SK-N-DZ (cell line): ENCODE measurements around the gene KLHL28. TPM values are rescaled to one million over a fixed set of nuclear protein-coding genes. Genes with fewer than 3 reads are reported as not detected.

Experiments
- DNase-seq: peaks from one replicate; pipeline ENCODE4 v3.0.0-alpha.2; 2015; ENCODE audit warnings: low spot score
- polyA plus RNA-seq, 2 experiments: library from polyadenylated mRNA; depleted of rRNA; stranded (reverse); fragments of >200 nt; gene quantifications; 2 replicates each; pipeline ENCODE4 v1.2.3, GENCODE V29; 2014

Gene KLHL28, protein sequence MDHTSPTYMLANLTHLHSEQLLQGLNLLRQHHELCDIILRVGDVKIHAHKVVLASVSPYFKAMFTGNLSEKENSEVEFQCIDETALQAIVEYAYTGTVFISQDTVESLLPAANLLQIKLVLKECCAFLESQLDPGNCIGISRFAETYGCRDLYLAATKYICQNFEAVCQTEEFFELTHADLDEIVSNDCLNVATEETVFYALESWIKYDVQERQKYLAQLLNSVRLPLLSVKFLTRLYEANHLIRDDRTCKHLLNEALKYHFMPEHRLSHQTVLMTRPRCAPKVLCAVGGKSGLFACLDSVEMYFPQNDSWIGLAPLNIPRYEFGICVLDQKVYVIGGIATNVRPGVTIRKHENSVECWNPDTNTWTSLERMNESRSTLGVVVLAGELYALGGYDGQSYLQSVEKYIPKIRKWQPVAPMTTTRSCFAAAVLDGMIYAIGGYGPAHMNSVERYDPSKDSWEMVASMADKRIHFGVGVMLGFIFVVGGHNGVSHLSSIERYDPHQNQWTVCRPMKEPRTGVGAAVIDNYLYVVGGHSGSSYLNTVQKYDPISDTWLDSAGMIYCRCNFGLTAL
- 6.1 and 6.7 TPM in 2 replicates for polyA plus RNA-seq (2014; cell fraction: cytosol; rRNA removed)
- 2.7 and 4.4 TPM in 2 replicates for polyA plus RNA-seq (2014; cell fraction: nucleus; rRNA removed)

DNA sequence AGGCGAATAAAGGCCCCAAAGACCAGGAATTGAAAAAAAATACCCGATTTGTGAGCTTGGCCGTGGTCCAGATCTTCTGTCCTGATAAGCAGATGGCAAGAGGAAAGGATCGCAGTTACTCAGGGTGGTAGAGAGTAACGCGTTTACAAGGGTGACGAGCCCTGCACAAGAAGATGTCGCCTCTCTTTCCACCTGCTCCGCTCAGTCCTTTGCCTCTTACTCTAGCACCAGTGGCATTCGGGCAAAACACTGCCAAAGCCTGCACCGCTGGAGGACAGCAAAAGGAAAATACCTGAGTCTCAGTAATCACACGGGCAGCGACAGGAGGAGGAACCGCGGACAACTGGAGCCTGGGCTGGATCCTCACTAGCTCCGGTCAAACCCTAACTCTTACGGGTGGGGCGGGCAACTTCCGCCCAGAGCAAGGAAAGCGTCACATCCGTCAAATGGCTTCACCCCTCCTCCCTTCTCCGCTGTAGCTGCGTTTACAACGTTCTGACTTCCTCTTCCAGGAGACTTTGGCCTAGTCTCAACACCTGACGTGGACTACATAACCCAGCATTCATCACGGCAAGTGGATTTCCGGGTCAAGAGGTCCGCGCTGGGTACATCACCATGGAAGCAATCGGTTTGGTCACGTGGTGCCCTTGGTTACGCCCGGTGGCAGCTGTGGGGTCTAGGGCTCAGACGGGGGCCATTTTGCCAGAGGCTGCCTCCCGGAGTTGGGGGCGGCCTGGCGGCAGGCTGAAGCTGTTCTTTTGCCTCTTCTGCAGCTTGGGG lies at the start of gene KLHL28, which contains the start of gene TOGARAM1:
KLHL28 (minus strand) TSS at position 394 of the 780 bp plus-strand sequence. CDS start 16,019 bp downstream, outside the sequence.
TOGARAM1 (plus strand) TSS at position 637 of the 780 bp plus-strand sequence. CDS start 232 bp downstream, outside the sequence.
- DNase-seq: peak; percentile 100

DNA sequence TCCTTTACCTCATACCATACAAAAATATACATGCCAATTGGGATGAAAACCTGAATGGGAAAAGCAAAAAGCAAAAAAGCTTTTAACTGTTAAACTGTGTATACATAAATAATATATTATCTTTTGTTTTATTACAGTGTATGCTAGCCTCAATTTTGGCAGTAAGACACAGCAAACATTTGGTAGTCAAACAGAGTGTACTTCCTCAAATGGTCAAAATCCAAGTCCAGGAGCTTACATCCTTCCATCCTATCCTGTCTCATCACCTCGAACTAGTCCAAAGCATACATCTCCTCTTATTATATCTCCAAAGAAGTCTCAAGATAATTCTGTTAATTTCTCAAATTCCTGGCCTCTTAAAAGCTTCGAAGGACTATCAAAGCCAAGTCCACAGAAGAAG lies 42.2 kb upstream of the KLHL28 start:
- DNase-seq: no peak

DNA sequence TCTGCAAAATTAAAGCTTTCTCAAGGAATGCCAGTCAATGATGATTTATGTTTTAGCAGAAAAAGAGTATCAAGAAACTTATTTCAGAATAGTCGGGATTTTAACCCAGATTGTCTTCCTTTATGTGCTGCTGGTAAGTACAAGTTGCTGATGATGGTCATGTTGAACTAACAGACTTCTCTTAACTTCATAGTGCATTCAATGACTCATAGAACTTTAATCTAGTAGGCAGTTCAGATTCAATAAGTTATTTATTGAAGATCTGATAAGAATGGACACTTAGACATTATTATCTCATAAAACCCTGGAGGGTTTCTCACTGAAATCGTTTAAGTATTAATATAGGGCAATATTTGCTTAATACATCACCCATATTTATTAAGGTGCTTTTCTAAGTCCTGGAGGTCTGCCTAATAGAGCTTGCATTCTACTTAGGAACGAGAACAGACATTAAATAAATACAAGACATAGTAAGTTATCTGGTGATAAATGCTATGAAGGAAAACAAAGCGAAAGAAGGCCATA lies 34.1 kb upstream of the KLHL28 start:
- DNase-seq: no peak

DNA sequence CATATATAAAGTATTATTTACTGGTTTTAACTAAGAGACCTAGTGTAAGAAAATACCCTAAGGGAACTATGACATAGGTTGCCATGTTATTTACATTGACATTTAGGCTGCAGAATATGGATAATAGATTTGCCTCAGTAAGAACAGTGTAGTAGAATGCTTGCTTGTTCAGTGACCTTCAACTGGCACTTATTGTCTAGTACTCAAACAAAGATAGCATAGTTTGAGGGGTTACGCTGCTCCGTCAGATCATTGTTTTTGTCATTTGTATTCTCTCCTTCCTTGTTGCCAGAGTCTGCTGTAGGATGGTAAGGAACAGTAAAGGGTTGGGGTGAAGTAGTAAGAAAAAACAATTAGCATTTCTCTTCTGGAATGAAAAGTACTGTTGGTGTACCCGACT lies 33.4 kb upstream of the KLHL28 start:
- no peak for DNase-seq

DNA sequence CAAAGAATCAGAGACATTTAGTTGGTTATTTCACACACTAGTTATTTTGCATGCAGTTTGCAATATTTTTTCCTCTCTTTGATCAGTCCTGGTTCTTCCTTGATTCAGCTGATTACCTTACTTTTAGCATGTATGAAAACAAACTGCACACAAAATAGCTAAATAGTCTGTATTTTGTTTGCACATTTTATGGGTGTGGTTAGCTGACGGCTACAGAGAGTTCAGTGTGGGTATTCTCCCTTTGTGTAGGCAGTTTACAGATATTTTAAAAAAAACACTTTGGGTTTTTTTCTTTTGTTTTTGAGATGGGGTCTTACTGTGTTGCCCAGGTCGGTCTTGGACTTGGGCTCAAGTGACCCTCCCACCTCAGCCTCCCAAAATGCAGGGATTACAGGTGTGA lies 28.8 kb upstream of the KLHL28 start:
- no peak for DNase-seq

DNA sequence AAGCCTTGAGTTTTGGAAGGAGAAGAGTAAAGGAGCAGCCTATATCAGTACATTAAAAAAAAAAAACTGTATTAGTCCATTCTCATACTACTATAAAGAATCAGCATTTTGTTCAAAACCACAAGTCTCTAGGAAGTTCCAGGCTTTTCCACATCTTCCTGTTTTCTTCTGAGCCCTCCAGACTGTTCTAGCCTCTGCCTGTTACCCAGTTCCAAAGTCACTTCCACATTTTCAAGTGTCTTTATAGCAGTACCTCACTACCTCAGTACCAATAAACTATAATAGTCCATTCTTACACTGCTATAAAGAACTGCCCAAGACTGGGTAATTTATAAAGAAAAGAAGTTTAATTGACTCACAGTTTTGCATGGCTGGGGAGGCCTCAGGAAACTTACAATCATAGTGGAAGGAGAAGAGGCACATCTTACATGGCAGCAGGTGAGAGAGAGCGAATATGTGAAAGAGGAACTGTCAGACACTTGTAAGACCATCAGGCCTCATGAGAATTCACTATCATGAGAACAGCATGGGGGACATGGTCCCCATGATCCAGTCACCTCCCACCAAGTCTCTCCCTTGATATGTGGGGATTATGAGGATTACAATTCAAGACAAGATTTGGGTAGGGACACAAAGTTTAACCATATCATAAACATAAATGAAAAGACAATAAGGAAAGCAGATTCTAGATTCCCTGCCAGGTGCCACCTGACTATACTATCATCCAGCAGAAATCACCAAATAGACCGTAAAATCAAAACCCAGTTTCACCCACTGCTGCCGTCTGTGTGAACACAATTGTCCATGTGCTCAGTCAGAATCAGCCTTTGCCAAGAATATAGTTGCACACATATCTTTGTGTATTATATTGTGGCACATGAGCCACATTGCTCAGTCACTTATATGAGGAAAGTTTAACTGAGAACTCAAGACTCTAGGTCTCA lies 28.0 kb upstream of the KLHL28 start:
- no peak for DNase-seq

DNA sequence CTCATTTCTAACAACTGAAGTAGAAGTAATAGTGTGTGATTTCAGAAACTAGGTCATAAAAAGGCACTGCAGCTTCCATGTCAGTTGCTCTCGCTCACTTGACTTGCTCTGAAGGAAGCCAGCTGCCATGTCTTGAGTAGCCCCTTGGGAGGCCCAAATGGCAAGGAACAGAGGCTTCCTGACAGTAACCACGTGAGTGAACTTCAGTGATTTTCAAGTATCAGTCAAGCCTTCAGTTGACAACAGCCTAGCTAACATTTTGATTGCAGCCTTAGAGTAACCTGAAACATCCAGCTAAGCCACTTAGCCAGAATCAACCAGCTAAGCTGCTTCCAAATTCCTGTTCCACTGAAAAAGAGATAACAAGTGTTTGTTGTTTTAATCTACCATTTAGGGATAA lies 26.9 kb upstream of the KLHL28 start:
- DNase-seq: peak; percentile 68

DNA sequence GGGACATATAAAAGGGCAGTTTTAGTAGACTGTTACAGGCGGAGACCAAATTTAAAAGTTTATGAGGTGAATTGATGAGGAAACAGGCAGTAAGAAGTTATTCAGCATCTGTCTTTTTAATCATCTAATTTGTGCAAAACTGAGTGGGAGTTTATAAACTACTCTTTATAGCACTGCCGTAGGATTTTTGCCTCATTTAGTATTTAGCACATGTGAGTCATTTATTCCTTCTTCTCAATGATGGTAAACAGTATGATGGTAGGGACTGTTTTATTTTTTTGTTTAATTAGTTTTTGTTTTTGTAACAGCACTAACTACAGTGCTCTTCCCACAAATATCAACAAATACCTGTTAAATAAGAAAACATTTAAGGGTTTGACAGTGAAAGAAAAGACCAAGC lies 20.8 kb upstream of the KLHL28 start:
- DNase-seq: no peak

DNA sequence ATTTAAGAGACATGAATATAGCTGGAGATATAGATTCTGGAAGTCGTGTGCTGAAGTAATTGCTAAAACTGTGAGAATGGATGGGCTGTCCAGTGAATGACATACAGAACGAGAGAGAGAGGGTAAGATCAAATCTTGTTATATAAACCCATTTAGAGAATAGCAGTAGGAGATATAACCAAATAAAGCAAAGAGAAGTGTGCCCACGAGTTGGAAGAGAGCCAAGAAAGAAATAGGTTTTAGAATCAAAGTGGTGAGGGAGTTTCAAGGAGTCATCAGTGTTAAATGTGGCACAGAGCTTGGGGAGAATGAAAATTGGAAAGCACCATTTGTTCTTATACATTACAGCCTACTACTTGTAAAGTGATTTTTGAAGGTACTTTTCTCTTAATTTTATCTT lies 19.5 kb upstream of the KLHL28 start:
- peak; percentile 24 for DNase-seq

DNA sequence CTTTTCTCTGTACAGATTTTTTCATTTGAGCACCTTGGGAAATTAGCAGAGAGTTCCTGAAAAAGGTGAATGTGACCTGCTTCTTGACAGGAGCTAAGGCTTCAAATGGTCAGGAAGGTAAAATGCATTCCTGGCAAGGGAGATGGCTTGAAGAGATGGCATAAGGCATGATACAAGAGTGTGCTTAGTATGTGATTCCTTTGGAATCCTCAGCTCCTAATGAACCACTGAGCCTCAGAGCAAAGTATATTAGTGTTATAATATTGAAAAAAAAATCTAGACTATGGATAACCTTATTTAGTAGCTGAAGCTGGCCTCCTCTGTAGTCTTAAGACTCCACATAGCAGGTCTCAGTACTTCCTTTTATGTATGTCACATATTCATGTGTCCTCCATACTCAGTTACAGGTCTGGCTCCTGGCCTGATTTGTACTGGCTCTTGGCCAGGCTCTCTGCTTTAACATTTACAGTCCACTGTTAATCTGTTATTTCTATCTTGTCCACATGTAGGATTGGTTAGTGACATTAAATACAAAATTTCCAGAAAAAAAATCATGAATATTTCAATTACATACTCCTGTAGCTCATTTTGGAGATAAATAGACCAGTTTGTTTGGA lies 18.1 kb upstream of the KLHL28 start:
- DNase-seq: no peak

DNA sequence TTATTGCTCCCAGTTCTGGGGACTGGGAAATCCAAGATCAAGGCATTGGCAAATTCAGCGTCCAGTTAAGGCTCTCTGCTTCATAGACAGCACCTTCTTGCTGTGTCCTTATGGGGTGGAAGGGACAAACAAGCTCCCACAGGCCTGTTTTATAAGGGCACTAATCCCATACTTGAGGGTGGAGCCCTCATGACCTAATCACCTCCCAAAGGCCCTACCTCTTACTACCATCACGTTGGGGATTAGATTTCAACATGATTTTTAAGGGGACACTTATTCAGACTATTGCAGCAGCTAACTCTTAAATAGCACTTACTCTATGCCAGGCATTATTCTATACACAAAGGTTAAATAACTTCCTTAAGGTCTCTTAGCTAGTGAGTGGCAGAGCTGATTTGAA lies 17.5 kb upstream of the KLHL28 start:
- DNase-seq: no peak

DNA sequence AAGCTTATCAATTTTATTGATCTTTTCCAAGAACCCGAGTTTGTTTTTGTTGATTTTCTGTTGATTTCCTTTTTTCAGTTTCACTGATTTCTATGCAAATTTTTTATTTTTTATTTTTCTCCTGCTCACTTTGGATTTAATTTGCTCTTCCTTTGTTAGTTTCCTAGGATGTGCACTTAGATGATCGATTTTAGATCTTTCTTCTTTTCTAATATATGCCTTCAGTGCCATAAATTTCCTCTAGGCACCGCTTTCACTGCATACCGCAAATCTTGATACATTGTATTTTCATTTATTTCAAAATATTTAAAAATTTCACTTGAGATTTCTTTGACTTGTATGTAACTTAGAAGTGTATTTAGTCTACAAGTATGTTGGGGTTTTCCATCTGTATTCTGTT lies 9.7 kb upstream of the KLHL28 start:
- DNase-seq: no peak

DNA sequence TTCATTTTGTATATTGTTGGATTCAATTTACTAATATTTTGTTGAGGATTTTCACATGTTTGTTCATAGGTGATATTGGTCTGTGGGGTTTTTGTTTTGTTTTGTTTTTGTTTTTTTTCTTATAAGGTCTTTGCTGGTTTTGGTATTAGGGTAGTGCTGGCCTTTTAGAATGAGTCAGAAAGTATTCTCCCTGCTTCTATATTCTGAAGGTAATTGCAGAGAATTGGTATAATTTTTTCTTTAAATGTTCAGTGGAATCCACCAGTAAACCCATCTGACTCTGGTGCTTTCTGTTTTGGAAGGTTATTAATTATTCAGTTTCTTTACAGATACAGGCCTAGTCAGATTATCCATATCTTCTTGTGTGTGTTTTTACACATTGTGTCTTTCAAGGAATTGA lies 9.2 kb upstream of the KLHL28 start:
- no peak for DNase-seq

DNA sequence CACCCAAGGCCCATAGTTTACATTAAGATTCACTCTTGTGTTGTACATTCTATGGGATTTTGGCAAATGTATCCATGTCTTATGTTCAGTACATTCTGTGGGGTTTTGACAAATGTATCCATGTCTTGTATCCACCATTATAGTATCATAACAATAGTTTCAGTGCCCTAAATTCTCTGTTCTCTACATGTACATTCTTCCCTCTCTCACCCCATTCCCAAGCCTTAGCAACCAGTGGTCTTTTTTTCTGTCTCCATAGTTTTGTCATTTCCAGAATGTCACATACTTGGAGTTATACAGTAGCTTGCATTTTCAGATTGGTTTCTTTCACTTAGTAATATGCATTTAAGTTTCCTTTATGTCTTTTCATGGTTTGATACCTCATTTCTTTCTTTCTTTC lies 7.0 kb upstream of the KLHL28 start:
- no peak for DNase-seq

DNA sequence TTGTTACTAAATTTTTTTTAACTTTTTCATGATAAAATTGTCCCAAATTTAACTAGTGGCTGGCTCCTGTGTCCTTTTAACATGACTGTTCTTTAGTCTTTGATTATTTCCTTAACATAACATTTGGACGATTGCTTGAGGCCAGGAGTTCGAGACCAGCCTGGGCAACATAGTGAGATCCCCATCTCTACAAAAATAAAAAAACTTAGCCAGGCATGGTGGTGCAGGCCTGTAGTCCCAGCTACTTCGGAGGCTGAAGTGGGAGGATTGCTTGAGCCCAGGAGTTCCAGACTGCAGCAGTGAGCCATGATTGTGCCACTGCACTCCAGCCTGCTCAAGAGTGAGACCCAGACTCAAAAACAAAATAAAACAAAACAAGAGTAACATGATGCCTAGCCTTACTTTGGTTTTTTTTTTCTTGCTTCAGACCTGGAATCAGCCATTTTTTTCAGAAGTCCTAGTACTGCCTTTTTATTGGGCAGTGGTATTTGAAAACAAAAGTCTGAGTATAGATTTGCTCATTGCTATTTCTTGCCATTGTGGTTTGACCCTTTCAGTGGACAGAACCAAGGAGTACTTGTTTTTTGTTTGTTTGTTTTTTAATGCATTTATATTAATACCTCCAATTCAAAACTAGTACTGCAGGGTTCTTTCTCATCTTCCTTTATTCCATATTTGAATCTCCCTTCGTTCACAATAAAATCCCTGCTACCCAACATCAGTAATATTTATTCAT lies 5.0 kb upstream of the KLHL28 start:
- DNase-seq: no peak

DNA sequence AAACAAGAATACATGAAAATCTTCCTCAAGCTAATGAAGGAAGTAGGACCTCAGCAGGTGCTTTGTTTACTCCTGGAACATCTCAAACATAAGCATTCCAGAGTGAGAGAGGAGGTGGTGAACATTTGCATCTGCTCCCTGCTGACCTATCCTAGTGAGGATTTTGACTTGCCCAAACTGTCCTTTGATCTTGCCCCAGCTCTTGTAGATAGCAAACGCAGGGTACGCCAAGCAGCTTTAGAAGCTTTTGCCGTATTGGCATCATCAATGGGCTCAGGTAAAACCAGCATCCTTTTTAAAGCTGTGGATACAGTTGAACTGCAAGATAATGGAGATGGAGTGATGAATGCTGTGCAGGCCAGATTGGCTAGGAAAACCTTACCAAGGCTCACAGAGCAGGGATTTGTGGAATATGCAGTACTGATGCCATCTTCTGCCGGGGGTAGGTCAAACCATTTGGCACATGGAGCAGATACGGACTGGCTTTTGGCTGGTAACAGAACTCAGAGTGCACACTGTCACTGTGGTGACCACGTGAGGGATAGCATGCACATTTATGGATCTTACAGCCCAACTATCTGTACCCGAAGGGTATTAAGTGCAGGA lies 2.1 kb upstream of the KLHL28 start:
- peak; percentile 23 for DNase-seq

DNA sequence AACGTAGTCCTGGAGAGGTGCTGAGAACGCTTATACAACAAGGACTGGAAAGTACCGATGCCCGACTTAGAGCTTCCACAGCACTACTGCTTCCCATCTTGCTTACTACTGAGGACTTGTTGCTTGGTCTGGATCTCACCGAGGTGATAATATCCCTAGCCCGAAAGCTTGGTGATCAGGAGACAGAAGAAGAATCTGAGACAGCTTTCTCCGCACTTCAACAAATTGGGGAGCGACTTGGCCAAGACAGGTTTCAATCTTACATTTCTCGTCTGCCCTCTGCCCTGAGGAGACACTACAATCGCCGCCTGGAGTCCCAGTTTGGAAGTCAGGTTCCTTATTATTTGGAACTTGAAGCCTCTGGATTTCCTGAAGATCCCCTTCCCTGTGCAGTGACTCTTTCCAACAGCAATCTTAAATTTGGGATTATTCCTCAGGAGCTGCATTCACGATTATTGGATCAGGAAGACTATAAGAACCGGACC lies 1.3 kb upstream of the KLHL28 start:
- peak; percentile 12 for DNase-seq

DNA sequence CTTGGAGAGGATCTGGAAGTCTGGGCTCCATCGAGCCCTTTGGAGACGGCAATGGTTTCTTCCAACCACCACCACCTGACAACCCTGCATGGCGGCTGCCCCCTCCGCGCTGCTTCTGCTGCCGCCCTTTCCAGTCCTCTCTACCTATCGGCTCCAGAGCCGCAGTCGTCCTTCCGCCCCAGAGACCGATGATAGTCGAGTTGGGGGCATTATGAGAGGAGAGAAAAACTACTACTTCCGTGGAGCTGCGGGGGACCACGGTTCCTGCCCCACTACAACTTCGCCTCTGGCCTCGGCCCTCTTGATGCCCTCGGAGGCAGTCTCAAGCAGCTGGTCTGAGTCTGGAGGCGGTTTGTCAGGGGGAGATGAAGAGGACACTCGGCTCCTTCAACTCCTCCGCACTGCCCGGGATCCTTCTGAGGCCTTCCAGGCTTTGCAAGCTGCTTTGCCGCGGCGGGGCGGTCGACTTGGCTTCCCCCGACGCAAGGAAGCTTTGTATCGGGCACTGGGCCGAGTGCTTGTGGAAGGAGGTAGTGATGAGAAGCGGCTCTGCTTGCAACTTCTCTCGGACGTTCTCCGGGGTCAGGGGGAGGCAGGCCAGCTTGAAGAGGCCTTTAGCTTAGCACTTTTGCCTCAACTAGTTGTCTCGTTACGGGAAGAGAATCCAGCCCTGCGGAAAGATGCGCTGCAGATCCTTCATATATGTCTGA lies 742 bp upstream of the KLHL28 start:
- DNase-seq: no peak
